GM12892 (cell line): Measurements from ENCODE around the gene ZER1.

Experiments
- POLR2A ChIP-seq: IDR thresholded peaks from 2 replicates; pipeline ENCODE4 v1.6.1; 2011; ENCODE audit warnings: low read depth, low read length, control low read depth
- POLR2AphosphoS5 ChIP-seq: IDR thresholded peaks from 2 replicates; pipeline ENCODE4 v1.6.1; 2011; ENCODE audit warnings: low read depth, low read length, control low read depth

DNA sequence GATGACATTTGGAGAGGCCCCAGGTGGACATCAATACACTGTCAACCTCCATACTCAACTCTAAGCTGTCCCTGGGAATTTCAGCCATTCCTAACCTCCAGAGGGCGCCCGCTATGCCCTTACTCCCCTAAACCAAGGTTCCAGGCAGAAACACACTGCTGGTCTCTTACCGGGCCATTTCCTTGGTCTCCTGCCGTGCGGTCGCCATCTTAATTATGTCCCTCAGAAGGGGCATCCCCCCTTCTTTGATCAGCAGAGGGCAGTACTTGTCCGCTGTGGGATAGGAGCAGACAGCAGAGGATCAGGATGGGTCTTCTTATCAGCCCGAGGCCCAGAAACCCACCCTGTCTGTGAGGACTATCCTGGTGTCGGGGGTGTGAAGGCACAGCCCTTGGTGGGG lies 38.5 kb downstream of the ZER1 start:
- no peak for TF ChIP-seq POLR2AphosphoS5
- TF ChIP-seq POLR2A = no peak
